ENCODE results near the gene VPS51. TPM values are rescaled to one million over a fixed set of nuclear protein-coding genes. Genes with fewer than 3 reads are reported as not detected.
A peak's percentile ranks its signal among the peaks of the same experiment; 100 is the strongest.

The VPS51 gene
- total RNA-seq, 1 donor from 2014 or later, result 41.4 TPM

- H3K4me3 ChIP-seq (ENCODE audit: insufficient read depth, low read depth, low read length), result peak overlapping the region; percentile 88
- Mint-ChIP-seq H3K27me3 (ENCODE audit: low read depth, unreplicated experiment) (peaks cover 4% of the 10 kb centered on the region), H3K27ac (ENCODE audit: unreplicated experiment) (peak overlapping the region; percentile 75), H3K4me1 (ENCODE audit: low read depth, unreplicated experiment) (peaks cover 8% of the 10 kb centered on the region), H3K36me3 (ENCODE audit: low read depth, unreplicated experiment) (peaks cover 14% of the 10 kb centered on the region), H3K9me3 (ENCODE audit: unreplicated experiment) (no peaks in the 10 kb centered on the region), H3K4me3 (ENCODE audit: unreplicated experiment) (peak overlapping the region; percentile 99)
- peaks cover 33% of the 10 kb centered on the region for H4K20me1 ChIP-seq (ENCODE audit: insufficient read depth, low read length)
- H3K27ac ChIP-seq (ENCODE audit: low read depth, low read length), result peak overlapping the region; percentile 99
- no peaks in the 10 kb centered on the region for H3K9me3 ChIP-seq (ENCODE audit: insufficient read depth, low read depth, low read length)
- DNase-seq (ENCODE audit: low read depth) (no peak), FAIRE-seq (no peak)
- TF ChIP-seq EZH2 (IDR thresholded peaks at IDR 0.05; ENCODE audit: insufficient read depth, low read length), result no peak
- no peak for TF ChIP-seq CTCF (IDR thresholded peaks at IDR 0.05; ENCODE audit: insufficient read depth, low read depth, low read length)
- H3K27me3 ChIP-seq (ENCODE audit: insufficient read depth, low read length), result peaks cover 2% of the 10 kb centered on the region
- peaks cover 38% of the 10 kb centered on the region for H3K79me2 ChIP-seq (ENCODE audit: insufficient read depth, low read length)
- peaks cover 13% of the 10 kb centered on the region for H3K4me1 ChIP-seq (ENCODE audit: insufficient read depth, low read length)
- peak overlapping the region; percentile 80 for H2AFZ ChIP-seq (ENCODE audit: low read depth, low read length)
- peak overlapping the region; percentile 98 for H3K9ac ChIP-seq (ENCODE audit: low read length)
- peaks cover 12% of the 10 kb centered on the region for H3K36me3 ChIP-seq (ENCODE audit: insufficient read depth, low read length)
- H3K4me2 ChIP-seq (ENCODE audit: low read length), result peak overlapping the region; percentile 98
Observed at GRCh38 chr11:65135633-65136145, 39.7 kb downstream of the VPS51 start.

GRCh38 chr11:65136515-65137096 lies 40.6 kb downstream of the VPS51 start:
- no peak overlapping the region for H2AFZ ChIP-seq (ENCODE audit: low read depth, low read length)
- no peak for FAIRE-seq
- H3K4me1 Mint-ChIP-seq (ENCODE audit: low read depth, unreplicated experiment), result peaks cover 8% of the 10 kb centered on the region
- H3K4me1 ChIP-seq (ENCODE audit: insufficient read depth, low read length), result peaks cover 13% of the 10 kb centered on the region
- no peak overlapping the region for H3K4me3 ChIP-seq (ENCODE audit: insufficient read depth, low read depth, low read length)
- no peaks in the 10 kb centered on the region for H3K9me3 Mint-ChIP-seq (ENCODE audit: unreplicated experiment)
- no peak overlapping the region for H3K27ac Mint-ChIP-seq (ENCODE audit: unreplicated experiment)
- peaks cover 7% of the 10 kb centered on the region for H3K27me3 ChIP-seq (ENCODE audit: insufficient read depth, low read length)
- H4K20me1 ChIP-seq (ENCODE audit: insufficient read depth, low read length), result peaks cover 24% of the 10 kb centered on the region
- H3K9me3 ChIP-seq (ENCODE audit: insufficient read depth, low read depth, low read length), result no peaks in the 10 kb centered on the region
- peaks cover 30% of the 10 kb centered on the region for H3K79me2 ChIP-seq (ENCODE audit: insufficient read depth, low read length)
- DNase-seq (ENCODE audit: low read depth), result no peak
- H3K9ac ChIP-seq (ENCODE audit: low read length), result no peak overlapping the region
- no peak overlapping the region for H3K4me2 ChIP-seq (ENCODE audit: low read length)
- H3K36me3 Mint-ChIP-seq (ENCODE audit: low read depth, unreplicated experiment), result peaks cover 10% of the 10 kb centered on the region
- peaks cover 12% of the 10 kb centered on the region for H3K27me3 Mint-ChIP-seq (ENCODE audit: low read depth, unreplicated experiment)
- H3K4me3 Mint-ChIP-seq (ENCODE audit: unreplicated experiment), result peak overlapping the region; percentile 58
- TF ChIP-seq EZH2 (IDR thresholded peaks at IDR 0.05; ENCODE audit: insufficient read depth, low read length) (no peak), CTCF (IDR thresholded peaks at IDR 0.05; ENCODE audit: insufficient read depth, low read depth, low read length) (no peak)
- H3K36me3 ChIP-seq (ENCODE audit: insufficient read depth, low read length), result peaks cover 3% of the 10 kb centered on the region
- H3K27ac ChIP-seq (ENCODE audit: low read depth, low read length), result no peak overlapping the region

GRCh38 chr11:65141896-65142494 lies 46.0 kb downstream of the VPS51 start:
- H3K4me2 ChIP-seq (ENCODE audit: low read length), result no peak overlapping the region
- peaks cover 7% of the 10 kb centered on the region for H3K27me3 ChIP-seq (ENCODE audit: insufficient read depth, low read length)
- H3K4me1 Mint-ChIP-seq (ENCODE audit: low read depth, unreplicated experiment), result no peaks in the 10 kb centered on the region
- H3K36me3 Mint-ChIP-seq (ENCODE audit: low read depth, unreplicated experiment), result no peaks in the 10 kb centered on the region
- H3K4me3 Mint-ChIP-seq (ENCODE audit: unreplicated experiment), result no peak overlapping the region
- DNase-seq (ENCODE audit: low read depth) (no peak), FAIRE-seq (no peak)
- no peak overlapping the region for H3K4me3 ChIP-seq (ENCODE audit: insufficient read depth, low read depth, low read length)
- H3K9me3 Mint-ChIP-seq (ENCODE audit: unreplicated experiment), result no peaks in the 10 kb centered on the region
- TF ChIP-seq CTCF (IDR thresholded peaks at IDR 0.05; ENCODE audit: insufficient read depth, low read depth, low read length), result no peak
- no peak for TF ChIP-seq EZH2 (IDR thresholded peaks at IDR 0.05; ENCODE audit: insufficient read depth, low read length)
- H3K9ac ChIP-seq (ENCODE audit: low read length), result no peak overlapping the region
- no peaks in the 10 kb centered on the region for H3K4me1 ChIP-seq (ENCODE audit: insufficient read depth, low read length)
- no peaks in the 10 kb centered on the region for H3K79me2 ChIP-seq (ENCODE audit: insufficient read depth, low read length)
- H3K27me3 Mint-ChIP-seq (ENCODE audit: low read depth, unreplicated experiment), result peaks cover 26% of the 10 kb centered on the region
- no peaks in the 10 kb centered on the region for H4K20me1 ChIP-seq (ENCODE audit: insufficient read depth, low read length)
- no peaks in the 10 kb centered on the region for H3K36me3 ChIP-seq (ENCODE audit: insufficient read depth, low read length)
- H3K27ac Mint-ChIP-seq (ENCODE audit: unreplicated experiment), result no peak overlapping the region
- H3K9me3 ChIP-seq (ENCODE audit: insufficient read depth, low read depth, low read length), result no peaks in the 10 kb centered on the region
- no peak overlapping the region for H2AFZ ChIP-seq (ENCODE audit: low read depth, low read length)
- no peak overlapping the region for H3K27ac ChIP-seq (ENCODE audit: low read depth, low read length)
